Vagina (tissue), 2 donors: ENCODE data around the gene HRG.

ENCODE experiments used
- POLR2A ChIP-seq, 2 donors: fragments of 450-650 bp; IDR thresholded peaks; one replicate each; pipeline ENCODE4 v1.6.1; 2017; ENCODE audit warnings: antibody characterized with exemption in 2 of 2, mild to moderate bottlenecking in 2 of 2, moderate library complexity in 2 of 2
- POLR2AphosphoS5 ChIP-seq, 2 donors: sonication (generic); formaldehyde crosslinking; IDR thresholded peaks; one replicate each; pipeline ENCODE4 v1.9.0; 2017; ENCODE audit warnings: antibody characterized with exemption in 2 of 2, mild to moderate bottlenecking in 2 of 2, low read depth in 1 of 2; ENCODE audit not compliant: insufficient read depth in 1 of 2
- TF ChIP-seq, protein P1 (sequence below), 3 experiments: fragments of 450-650 bp in 2 of 3; fragments of 200-600 bp in 1 of 3; sonication (generic) in 1 of 3; IDR thresholded peaks; one replicate each; pipeline ENCODE4 v1.5.1; 2017 to 2019; ENCODE audit warnings: antibody characterized with exemption in 3 of 3, mild to moderate bottlenecking in 2 of 3, moderate library complexity in 2 of 3

DNA sequence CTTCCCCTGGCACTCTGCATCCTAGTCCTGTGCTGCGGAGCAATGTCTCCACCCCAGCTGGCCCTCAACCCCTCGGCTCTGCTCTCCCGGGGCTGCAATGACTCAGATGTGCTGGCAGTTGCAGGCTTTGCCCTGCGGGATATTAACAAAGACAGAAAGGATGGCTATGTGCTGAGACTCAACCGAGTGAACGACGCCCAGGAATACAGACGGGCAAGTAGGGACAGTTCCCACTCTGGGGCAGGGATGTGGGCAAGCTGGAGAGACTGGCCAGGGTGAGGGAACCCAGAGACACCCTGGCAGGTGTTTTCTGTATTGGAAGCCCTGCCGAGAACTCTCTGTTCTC, 25.4 kb upstream of the HRG start:
- TF ChIP-seq, protein P1, sequence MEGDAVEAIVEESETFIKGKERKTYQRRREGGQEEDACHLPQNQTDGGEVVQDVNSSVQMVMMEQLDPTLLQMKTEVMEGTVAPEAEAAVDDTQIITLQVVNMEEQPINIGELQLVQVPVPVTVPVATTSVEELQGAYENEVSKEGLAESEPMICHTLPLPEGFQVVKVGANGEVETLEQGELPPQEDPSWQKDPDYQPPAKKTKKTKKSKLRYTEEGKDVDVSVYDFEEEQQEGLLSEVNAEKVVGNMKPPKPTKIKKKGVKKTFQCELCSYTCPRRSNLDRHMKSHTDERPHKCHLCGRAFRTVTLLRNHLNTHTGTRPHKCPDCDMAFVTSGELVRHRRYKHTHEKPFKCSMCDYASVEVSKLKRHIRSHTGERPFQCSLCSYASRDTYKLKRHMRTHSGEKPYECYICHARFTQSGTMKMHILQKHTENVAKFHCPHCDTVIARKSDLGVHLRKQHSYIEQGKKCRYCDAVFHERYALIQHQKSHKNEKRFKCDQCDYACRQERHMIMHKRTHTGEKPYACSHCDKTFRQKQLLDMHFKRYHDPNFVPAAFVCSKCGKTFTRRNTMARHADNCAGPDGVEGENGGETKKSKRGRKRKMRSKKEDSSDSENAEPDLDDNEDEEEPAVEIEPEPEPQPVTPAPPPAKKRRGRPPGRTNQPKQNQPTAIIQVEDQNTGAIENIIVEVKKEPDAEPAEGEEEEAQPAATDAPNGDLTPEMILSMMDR (IDR thresholded peaks at IDR 0.05) = no peak
- TF ChIP-seq POLR2AphosphoS5 (IDR thresholded peaks at IDR 0.05; ENCODE audit: insufficient read depth in 1 of 2, low read depth in 1 of 2) = peak in 1 of 2 donors; percentile 70
- no peak for TF ChIP-seq POLR2A (IDR thresholded peaks at IDR 0.05)
